ENCODE results near the gene LINC00305.

LINC00305 gene

DNA sequence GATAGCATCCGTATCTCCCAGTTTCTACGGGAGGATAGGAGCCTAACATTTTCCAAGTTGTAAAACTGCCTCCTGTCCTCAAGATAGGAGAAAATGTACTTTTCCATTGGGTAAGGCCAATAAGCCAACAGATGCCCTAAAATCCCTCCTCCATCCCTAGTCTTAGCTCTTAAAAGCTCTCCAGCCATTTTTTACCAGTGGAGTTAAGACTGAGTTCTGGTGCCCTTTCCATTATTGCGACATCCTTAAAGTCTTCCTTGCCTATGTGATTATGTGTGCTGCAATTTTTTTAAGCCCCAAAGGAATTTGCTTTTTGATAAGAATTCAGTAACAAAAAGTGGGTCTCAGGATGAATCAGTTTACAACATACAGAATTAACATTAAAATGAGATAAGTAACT lies 33.0 kb downstream of the LINC00305 start:
- DNase-seq (ENCODE audit: low read depth) = no peak

DNA sequence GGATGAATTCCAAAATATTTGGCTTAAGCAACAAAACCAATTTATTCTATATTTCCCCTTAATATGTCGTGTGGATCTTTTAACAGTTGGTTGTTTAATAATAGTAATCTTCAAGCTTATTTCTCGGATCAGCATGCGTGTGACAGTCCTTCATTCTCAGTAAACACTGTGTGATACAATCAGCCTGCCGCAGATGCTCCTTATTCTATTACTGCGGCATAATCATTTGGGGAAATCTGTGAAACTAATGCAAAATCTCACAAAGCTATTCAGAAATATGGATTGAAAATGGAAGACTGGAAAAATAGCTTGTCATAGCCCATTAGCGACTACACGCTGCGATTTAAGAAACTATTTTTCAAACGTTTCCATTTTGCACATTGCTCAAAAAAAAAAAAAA lies 36.9 kb downstream of the LINC00305 start:
- DNase-seq (ENCODE audit: low read depth) = no peak

DNA sequence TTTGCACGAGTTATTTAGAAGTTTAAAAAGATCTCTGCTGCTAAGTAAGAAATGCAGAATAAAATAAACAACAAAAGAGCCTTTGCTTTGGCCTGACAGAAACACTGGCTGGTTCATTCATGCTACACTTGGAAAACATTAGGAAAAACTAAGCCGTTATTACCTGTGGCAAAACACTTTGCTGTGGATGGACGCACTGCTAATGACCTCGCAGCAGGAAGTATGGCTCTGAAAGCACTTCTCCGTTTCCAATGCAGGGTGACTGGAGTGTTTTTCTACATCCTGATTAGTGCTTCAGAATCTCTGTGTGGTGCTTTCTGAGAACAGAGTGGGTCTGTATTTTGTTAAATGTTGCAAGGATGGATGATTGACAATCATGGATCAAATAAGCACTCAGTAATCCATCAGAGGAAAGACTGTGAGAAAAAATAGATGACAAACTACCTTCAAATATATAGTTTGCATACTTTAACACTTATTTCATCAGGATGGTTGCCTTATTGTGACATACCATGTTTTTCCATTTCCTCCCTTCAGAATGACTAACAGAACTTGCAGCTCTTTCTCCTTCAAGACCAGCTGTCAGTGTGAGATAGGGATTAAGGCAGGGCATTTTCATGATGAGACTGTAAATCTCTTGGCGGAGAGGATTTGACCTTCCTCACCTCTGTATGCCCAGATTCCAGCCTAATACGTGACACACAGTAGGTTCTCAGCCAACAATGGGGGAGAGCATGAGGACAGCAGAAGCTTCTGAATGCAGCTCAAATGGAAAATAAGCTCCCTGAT lies 38.0 kb downstream of the LINC00305 start:
- no peak for DNase-seq (ENCODE audit: low read depth)

GRCh38 chr18:64103986-64104385 lies 44.9 kb downstream of the LINC00305 start:
- no peak for DNase-seq (ENCODE audit: low read depth)

GRCh38 chr18:64100116-64100922 lies 48.6 kb downstream of the LINC00305 start:
- no peak for DNase-seq (ENCODE audit: low read depth)

GRCh38 chr18:64099244-64099643 lies 49.6 kb downstream of the LINC00305 start:
- DNase-seq (ENCODE audit: low read depth) = no peak

DNA sequence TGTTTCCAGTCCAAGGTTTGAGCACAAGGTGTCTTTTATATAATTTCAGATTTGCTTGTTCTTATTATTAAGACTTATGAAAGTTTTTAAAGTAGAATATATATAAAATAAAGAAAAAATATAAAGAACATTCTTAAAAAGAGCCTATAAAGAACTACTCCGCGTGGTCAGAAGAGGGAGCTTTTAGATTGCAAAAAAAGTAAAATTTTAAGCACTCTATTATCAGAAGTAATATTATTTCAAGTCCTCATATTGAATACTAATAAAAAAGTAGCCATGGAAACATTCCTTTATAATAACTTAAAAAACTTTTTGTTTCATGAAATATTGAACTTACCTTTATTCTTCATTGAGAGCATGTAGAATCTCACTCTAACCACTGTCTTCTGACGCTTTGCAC lies 51.4 kb downstream of the LINC00305 start:
- DNase-seq (ENCODE audit: low read depth) = no peak

- DNase-seq (ENCODE audit: low read depth) = no peak
These were observed 53.8 kb downstream of the LINC00305 start for GRCh38 chr18:64095056-64095455.

DNA sequence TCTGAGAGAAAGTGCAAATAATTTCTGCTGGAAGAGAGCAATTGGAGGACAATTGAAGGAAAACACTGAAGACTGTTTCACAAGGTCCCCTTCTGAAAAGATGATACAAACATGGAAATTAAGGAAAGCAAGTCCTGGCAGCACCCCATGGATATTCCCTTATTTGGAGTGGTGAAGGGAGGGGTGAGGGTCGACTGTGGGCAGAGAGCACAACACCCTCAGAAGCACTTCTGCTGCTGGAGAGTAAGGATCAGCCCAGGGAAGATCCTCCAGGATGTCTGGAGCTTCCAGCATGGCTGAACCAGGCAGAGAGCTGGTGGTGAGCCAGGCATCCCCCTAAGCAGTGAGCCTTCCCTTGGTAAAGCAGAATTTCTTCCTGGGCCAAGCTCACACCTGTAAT lies 54.7 kb downstream of the LINC00305 start:
- DNase-seq (ENCODE audit: low read depth) = no peak

DNA sequence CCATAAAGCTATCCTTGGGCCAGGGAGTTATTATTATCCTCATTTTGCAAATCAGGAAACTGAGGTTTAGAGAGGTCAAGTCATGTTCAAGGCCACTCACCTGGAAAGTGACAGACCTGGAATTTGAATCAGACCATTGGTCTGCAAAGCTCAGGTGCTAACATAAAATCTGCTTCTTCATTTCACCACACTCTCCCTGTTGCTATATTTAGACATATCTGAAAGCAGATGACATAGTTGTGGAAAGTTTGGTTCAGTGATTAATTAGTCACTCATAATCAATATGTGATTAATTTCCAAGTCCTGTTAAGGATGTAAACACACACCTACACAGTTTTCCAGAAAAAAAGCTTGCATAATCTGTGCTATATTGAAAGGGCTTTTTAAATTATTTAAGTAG lies 57.4 kb downstream of the LINC00305 start:
- DNase-seq (ENCODE audit: low read depth) = no peak

- DNase-seq (ENCODE audit: low read depth) = no peak
These were observed 58.0 kb downstream of the LINC00305 start for GRCh38 chr18:64090876-64091275.

GRCh38 chr18:64083916-64084315 lies 65.0 kb downstream of the LINC00305 start:
- no peak for DNase-seq (ENCODE audit: low read depth)

DNA sequence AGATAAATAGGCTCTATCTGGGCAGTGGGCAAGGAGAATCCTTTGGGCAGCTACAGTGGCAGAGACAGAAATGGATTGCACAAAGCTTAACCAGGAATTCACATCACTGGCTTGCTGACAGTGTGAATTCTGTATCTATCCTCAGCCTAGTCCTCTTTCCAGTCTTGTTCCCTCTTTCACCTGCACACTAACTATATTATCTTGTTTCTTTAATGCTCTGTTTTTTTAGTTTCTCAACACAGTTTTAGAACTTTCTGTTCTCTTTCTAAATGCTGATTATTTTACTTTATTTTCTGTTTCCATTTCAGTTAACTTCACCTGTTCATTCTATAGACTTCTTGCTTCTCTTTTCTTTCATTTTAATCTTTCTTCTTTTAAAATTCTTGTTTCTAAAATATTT lies 66.4 kb downstream of the LINC00305 start:
- no peak for DNase-seq (ENCODE audit: low read depth)

- no peak for DNase-seq (ENCODE audit: low read depth)
These were observed 66.8 kb downstream of the LINC00305 start for GRCh38 chr18:64082054-64082453.

- DNase-seq (ENCODE audit: low read depth) = no peak
These were observed 74.9 kb downstream of the LINC00305 start for GRCh38 chr18:64073971-64074370.

- DNase-seq (ENCODE audit: low read depth) = no peak
These were observed 93.9 kb downstream of the LINC00305 start for GRCh38 chr18:64055019-64055418.

DNA sequence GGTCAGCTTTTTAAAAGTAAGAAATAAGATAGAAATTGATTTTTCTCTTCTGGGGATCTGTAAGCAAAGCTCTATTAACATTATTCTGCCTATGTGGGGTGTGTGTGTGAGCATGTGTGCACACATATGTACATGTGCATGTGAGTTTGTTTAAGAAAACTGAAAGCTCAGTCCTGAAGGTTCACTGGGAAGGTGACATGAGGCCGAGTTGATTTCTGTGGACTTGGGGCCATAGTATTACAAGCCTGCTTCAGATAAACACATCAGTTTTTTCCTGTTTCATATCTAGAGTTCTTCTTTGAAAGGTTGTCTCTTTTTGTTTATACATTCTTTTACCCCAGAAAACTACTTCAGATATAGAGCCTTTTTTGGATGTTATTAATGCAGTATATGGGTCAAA lies 95.6 kb downstream of the LINC00305 start:
- DNase-seq (ENCODE audit: low read depth) = no peak

- no peak for DNase-seq (ENCODE audit: low read depth)
These were observed 96.1 kb downstream of the LINC00305 start for GRCh38 chr18:64052772-64053171.

GRCh38 chr18:64044616-64045015 lies 104.3 kb downstream of the LINC00305 start:
- DNase-seq (ENCODE audit: low read depth) = no peak

DNA sequence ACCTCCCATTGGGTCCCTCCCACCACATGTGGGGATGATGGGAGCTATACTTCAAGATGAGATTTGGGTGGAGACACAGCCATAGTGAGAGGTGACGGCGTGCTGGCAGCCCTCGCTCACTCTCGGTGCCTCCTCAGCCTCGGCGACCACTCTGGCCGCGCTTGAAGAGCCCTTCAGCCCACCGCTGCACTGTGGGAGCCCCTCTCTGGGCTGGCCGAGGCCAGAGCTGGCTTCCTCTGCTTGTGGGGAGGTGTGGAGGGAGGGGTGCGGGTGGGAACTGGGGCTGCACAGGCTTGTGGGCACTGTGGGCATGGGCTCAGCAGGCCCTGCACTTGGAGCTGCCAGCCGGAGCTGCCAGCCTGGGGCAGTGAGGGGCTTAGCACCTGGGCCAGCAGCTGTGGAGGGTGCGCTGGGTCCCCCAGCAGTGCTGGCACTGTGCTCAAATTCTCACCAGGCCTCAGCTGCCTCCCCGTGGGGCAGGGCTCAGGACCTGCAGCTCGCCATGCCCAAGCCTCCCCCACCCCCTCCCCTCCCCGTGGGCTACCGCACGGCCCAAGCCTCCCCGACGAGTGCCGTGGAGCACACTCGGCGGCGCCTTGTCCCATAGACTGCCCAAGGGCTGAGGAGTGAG lies 106.0 kb downstream of the LINC00305 start:
- no peak for DNase-seq (ENCODE audit: low read depth)

DNA sequence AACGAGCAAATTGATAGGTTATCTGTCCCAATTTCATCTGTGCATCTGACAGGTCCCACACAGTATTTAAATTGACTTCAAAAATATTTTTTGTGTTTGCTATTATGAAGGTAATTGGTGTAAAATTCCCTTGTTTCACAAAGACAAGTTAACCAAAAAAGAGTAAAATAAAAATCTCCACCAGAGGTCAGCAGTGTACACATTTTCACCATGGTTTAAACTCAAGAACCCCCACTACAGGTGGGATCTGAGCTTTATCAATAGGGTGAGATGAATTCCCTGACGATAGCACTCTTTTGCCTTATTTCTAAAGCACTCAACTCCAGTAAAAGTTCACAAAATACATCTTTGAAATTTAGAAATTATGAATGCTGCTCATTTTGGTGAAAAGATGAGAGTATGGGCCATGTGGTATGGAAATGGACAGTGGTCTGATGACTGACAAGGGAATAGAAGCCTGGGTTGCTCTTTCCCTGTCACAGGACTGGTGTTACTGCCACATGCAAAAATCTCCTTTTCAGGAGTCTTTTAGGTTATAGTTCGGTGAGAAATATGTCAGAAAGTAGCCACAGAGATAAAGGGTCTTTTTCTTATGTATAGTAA lies 111.0 kb downstream of the LINC00305 start:
- DNase-seq (ENCODE audit: low read depth) = peak; percentile 21

GRCh38 chr18:64032312-64032711 lies 116.6 kb downstream of the LINC00305 start:
- no peak for DNase-seq (ENCODE audit: low read depth)

GRCh38 chr18:64031411-64031810 lies 117.5 kb downstream of the LINC00305 start:
- no peak for DNase-seq (ENCODE audit: low read depth)
